CD4-positive, alpha-beta T cell treated with Interleukin-2 at 100 ng/mL for 4 hours (primary cell): ENCODE results near the gene SMOC1.

Source experiments
- DNase-seq: peaks from one replicate; pipeline ENCODE4 v3.0.0-alpha.2; 2020; ENCODE audit warnings: low spot score

Gene SMOC1

DNA sequence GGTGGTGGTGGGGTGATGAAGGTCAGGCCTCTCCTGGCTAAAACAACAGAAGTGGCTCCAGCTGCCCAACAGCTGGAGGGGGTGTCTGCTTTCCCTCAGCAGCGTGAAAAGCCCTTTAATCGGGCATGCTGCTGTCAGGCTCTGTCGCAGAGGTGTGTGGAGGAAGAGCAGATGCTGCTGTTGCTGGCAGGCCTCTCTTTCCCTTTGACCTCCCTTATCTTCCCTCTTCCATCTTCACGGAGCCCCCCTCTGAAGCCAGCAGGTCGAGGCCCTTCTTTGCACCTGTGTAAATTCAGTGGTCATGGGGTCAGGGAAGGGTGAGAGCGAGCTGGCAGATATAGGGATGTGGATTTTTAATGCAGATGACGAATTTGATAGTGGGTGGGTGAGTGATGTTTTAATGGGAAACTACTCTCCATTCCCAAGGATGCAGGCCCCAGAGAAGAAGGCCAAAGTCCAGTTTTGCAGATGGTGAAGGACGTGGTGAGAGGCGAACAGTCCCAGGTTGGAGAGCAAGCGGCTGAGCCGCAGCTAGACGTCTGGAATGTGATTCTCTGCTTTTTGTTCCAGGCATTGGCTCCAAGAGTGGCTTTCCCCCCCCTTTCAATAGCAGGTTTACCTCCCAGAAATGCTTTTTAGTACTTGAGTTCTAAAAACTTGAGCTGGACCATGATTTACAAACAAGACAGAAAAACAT lies 64.0 kb downstream of the SMOC1 start:
- no peak for DNase-seq

DNA sequence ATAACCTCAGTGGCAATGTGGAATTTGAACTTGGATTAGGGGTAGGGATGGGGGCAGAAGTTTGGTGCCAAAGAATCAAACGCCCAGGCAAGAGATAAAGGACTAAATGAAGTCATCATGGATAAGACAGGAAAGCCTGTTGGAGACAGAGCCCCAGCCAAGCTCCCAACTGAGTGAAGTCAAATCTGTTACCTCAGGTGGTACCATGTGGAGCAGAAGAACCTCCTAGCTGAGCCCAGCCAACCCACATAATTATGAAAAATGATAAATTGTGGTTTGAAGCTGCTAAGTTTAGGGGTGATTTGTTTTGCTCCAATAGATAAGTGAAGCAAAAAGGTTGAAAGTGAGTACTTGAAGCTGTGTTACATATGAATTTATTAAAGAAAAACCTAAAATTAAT lies 66.1 kb downstream of the SMOC1 start:
- no peak for DNase-seq

DNA sequence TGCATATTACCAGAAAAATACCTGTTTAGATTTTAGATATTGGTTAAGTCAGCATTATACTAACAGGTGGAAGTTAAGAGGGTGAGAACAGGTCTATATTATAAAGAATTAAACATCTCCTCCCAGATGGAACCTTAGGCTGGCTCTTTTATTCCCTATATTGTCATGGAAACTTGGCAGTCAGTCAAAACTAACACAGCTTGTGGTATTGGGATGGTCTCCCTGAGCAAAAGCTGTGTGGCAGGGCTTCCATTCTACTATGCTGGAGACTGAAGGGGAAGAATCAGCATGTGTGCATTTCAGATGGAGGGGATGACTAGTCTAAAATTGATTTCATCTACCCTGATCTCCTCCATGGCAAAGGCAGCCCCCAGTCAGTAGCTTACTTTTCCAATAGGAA lies 66.7 kb downstream of the SMOC1 start:
- DNase-seq: no peak

DNA sequence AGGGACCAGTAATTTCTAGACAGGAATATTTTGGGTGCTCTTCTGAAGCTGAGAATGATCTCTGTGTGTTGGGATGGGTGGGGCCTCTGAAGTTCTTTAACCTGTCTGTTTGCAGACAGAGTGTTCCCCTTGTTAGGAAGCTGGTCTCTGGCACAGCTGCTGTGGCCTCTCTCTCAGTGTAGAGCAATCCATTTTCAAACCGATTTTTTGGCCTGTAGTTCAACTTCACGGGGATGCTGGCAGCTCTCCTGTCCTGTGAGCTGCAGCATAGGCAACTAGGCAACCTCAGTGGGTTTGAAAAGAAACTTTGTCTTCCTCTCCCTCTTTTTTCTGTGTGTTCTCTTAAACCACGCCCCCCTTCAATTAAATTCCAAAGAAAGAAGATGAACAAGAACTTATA lies 69.1 kb downstream of the SMOC1 start:
- no peak for DNase-seq

DNA sequence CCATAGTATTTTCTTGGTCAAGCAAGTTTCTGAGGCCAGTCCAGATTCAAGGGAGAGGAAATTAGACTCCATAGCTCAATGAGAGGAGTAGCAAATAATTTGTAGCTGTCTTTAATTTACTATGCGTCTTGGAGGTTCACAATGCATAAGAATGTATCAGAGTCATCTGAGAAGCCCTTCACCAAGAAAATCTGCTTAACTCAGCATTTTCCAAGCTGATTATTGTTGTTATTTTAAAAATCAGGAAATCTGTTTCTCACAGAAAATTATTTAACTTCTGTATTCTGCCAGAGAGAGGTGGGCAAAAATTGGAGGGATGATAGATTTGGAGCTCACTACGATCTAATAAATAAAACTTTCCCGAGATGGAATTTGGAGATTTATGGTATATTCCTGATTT lies 72.0 kb downstream of the SMOC1 start:
- DNase-seq: no peak

DNA sequence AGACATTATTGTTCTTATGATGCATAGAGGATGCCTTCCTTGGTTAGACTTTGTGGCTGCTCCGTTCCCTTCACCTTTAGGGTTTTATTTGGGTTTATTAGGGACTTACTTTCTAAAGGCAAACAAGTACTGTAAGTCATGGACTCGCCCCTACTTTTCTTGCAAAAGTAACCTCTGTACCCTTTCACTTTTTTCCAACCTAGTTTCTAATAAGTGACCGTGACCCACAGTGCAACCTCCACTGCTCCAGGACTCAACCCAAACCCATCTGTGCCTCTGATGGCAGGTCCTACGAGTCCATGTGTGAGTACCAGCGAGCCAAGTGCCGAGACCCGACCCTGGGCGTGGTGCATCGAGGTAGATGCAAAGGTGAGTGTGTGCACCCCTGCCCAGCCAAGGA lies 72.7 kb downstream of the SMOC1 start:
- no peak for DNase-seq

DNA sequence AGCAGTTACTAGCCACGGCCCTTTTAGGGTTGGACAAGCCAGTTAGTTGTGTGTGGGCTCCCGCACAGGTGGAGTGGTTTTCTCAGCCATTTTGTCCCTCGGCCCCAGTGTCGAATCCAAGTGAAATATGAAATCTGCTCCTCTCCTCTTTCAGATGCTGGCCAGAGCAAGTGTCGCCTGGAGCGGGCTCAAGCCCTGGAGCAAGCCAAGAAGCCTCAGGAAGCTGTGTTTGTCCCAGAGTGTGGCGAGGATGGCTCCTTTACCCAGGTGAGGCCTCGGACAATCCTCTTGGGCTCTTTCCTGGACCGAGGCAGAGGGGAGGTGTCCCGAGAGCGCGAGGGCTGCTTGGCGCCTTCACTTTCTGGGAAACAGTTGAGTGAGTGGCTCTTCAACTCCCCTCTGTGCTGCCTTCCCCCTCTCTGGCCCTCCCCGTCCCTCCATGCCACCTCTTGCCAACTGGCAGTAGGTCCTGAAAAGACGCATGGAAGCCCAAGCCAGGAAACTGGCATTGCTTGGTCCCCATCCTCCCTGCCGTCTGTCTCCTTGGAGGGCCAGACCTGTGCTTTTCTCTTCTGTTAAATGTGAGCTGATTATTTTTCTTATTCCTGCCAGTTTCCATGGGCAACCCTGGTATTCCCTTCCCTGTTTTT lies 74.2 kb downstream of the SMOC1 start:
- DNase-seq: no peak

DNA sequence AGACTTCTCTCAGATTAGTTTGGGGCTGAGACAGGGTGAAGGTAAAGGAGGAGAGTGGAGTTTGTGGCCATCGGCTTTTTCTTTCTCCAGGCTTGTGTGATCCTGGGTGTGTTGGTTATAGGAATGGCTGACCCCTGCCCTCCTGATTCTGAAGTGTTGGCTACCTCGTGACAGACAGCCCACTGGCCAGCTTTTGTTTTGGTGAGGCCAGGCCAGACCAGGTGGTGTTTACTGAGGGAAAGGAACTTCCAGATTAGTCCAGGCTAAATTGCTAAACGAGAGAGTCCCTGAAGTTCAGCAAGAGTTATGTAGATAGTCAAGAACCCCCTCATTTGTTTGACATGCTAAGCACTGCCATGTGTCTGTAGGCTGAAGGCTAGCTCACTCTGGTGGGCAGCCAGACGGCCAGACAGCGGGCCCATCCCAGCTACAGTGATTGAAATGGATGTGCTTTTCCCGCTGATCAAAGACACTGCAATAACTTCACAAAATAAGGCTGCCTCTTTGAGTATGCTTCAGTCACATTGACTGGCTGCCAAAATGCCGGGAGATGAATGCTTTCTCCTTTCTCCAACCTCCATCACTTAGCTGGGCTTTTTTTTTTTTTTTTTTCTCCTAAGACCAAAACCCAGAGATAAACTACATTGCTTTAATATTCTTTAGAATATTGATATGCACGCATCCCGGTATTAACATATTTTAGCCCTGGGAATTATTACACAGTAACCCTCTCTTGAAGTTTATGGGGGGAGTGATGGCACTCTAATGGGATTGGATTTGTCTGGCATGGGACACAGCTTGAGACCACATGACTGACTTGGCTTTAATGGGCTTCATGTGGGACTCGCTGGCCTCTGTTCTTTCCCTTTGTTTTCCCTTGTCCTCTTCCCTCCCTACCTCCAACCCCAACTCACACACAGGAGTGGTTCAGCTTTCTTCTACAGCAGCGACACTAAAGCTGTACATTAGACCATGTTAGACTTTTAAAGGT lies 76.9 kb downstream of the SMOC1 start:
- no peak for DNase-seq

DNA sequence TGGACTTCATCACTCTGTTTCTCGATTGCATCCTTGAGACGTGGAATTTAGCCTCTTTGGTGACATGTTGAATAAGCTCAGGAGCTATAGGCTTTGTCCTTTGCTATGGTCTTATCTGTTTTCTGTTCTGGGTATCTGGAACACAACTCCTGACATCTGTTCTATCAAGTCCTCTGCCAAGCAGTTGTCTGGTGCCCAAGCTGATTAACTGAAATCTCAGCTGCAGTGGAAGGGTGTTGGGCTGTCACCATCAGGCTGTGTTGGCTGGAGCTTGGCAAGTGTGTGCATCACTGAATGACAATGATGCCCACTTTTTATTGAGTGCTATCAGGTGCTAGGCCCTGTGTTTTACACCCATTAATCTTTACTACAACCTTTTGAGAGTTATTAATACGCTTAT lies 77.8 kb downstream of the SMOC1 start:
- no peak for DNase-seq

DNA sequence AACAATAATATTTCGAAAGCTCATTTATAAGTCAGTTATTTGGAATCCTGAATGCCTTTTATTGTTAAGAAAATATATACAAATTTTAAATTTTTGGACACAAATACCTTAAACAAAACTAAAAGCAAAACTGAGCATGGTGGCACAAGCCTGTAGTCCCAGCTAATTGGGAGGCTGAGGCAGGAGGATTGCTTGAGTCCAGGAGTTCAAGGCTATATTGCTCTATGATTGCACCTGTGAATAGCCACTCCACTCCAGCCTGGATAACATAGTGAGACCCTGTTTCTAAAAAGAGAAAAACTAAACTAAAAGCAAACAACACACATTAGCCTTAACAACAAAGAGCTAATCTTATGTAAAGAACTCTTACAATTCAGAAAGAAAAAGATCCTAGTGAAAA lies 78.8 kb downstream of the SMOC1 start:
- DNase-seq: no peak

DNA sequence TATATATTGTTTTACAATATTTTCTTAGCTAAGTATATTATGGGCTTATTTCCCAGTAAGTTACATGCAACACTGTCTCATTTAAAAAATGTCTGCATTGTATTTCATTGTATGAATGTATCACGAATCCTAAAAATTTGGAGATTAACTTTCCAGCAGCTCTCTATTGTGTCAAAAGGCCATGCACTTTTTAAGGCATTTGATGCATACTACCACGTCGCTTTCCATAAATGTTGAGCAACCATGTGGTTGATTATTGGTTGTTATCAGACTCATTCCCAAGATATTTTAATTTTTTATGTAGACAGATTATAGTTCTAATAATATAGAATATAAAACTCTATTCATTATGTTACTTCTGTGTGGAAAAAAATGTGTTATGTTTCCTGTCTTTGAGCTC lies 79.9 kb downstream of the SMOC1 start:
- no peak for DNase-seq

DNA sequence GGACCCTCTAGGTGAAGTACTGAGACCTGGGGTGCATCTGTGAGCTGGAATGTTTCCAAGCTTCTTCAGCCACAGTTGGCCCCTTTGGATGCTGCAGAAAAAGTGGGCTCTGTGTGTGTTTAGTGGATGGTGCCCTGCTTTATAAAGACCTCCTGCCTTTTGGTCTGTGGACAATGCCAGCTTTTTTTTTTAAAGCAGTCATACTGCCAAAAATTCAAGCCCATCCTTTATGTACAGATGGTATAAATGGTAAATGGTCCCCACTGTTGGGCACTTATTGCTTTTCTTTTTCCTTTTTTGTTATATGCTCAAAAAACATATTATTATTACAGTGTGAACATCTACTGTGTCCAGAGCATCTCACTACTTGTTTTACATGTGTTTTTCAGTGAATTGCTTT lies 81.1 kb downstream of the SMOC1 start:
- DNase-seq: no peak

DNA sequence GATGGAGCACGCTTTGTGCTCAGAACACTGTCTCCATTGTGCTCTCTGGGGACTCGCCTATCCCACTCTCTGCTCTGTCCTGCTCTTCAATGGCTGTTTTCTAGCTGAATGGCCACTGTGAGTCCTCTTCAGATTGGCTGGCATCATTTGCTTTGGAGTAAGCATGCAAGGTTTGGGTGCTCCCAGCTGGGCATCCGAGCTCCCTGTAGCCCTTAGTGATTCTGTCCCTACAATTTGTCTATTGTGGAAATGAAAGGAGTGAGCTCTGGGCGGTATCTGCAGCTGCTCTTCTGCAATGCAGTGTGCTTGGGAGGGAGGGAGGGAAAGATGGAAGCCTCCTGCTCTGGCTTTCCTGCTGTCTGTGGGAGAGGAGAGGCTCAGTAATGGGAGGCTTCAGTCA lies 84.8 kb downstream of the SMOC1 start:
- no peak for DNase-seq

DNA sequence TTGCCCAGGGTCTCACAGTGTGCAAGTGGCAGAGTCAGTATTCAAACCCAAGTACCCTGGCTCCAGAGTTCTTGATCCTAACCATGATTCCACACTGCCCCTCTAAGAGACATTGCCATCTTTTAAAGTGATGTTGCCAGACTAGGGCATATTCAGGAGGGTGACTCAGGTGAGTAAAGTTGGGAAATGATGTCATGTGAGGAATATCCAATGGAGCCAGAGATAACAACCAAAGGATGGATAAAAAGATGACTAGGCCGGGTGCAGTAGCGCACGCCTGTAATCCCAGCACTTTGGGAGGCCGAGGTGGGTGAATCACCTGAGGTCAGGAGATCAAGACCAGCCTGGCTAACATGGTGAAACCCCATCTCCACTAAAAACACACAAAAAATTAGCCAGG lies 85.6 kb downstream of the SMOC1 start:
- DNase-seq: no peak

DNA sequence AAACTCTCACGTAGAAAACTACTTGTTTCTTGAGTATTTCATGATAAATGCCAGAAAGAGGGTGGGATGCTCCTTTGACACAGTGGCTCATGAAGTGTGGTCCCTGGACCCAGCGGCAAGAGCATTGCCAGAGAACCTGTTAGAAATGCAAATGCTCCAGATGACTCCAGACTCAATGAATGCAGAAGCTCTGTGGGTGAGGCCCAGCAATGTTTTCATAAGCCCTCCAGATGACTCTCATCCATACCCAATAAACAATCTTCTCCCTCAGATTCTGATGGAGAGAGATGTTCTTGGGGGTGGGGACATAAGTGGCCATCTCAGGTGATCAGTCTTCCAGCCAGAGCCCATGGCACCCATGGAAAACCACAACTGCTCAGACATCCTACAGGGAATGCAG lies 88.9 kb downstream of the SMOC1 start:
- DNase-seq: no peak

DNA sequence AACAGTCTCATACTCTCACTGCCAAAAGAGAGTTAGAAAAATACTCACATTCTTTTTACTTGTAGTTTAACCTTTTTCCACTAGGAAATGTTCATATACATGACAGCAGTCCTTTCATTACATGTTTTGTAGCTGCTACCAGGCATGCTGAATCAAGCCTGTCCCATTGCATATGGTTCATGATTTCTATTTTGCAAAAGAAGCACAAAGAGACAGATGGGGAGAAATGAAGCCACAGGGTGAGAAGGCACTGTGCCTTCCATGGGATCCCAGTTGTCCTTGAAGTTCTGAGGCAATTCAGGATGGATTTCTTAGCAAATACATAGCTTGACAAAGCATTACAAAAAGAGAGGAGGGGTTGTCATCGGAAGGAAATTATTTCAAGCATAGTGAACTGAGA lies 89.5 kb downstream of the SMOC1 start:
- no peak for DNase-seq

DNA sequence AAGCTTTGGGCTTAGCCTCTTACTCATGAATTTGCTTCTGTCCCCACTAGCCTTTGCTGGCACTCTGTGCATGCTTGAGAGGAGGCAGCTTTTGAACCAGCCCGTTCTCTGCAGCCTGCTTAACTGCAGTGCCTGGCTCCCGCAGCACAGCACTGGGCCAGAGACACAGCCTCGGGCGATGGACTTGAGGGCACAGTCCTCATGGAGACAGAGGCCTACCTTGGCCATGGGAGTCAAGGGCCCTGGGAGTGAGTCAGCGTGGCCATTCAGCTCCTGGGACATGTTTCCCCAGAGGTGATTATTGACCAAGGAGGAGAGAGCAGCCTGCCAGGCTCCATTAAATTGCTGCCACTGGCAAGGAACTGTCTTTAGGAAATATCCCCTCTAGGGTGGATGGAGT lies 93.5 kb downstream of the SMOC1 start:
- DNase-seq: no peak

DNA sequence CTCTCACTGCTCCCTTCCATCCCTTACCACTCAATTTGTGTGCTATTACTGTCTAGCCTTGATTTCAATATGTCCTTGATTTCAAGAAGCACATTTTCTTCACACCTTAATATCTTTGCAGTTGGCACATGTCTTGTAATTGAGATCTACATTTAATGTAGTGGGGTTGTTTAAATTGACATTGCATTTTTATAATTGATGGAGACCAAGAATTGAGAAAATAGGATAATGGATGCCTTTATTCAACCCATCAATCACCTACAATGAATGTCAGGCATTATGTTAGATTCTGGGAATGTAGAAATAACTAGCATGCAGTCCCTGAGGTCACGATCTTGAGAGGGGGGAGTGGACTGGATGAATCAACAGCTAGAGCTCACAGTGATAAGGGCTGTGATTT lies 94.6 kb downstream of the SMOC1 start:
- DNase-seq: no peak

DNA sequence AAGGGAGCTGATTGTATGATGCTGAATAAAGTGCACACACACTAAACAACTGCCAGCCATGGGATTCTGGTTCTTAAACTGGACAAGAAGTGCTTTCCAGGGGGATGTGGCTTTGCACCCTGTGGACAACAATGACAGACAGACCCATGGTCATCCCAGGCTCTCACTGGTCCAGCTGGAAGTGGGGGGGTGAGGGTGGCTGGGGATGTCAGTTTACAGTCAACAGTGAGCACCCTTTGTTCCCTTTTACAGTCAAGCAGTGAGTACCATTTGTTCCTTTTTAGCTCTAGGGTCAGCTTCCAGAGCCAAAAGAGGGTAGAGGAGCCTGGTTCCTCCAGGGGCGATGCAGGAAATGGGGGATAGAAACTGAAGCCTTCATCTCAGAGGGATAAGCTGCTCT lies 100.7 kb downstream of the SMOC1 start:
- no peak for DNase-seq

DNA sequence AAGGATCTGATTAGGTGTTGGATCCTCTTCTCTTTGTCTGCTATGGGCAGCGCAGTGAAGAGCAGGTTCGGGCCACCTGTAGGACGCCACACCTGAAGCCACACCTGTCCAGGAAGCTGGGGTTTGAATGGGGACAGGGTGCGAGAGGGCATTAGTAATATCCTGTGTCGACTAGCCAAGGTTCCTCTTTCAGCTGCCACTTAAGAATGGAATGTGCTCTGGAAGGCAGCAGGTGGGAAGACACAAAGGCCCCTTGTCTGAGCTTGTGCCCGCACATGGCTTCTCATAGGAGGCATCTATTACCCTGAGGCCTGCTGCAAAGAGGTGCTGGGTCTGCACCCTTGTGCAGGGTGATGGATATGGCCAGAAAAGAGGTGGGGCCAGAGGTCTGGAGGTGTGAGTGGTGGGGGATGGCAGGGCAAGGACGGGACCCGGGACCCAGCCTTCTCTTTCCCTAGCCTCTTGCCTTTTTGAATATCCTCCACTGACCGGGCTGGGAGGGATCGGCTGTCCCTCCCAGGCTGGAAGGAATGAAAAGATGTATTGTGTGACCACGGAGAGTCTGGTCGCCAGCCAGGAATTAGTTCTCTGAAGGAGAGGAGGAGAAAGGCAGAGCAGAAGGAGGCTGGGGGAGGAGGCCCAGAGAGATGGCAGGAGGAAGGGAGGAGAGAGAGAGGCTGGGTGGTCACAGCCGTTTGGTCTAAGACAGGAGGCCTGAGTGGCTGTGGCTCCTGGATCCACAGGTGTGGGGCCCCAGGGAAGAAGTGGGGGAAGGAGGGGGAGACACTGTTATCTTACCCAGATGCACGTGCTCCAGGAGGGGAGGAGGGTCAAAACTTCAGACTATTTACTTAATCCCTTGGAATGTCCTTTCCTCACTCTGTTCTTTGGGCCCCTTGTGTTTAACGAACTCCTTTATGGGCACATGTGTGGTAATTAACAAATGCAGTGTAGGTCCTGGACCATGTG lies 101.5 kb downstream of the SMOC1 start:
- DNase-seq: no peak

DNA sequence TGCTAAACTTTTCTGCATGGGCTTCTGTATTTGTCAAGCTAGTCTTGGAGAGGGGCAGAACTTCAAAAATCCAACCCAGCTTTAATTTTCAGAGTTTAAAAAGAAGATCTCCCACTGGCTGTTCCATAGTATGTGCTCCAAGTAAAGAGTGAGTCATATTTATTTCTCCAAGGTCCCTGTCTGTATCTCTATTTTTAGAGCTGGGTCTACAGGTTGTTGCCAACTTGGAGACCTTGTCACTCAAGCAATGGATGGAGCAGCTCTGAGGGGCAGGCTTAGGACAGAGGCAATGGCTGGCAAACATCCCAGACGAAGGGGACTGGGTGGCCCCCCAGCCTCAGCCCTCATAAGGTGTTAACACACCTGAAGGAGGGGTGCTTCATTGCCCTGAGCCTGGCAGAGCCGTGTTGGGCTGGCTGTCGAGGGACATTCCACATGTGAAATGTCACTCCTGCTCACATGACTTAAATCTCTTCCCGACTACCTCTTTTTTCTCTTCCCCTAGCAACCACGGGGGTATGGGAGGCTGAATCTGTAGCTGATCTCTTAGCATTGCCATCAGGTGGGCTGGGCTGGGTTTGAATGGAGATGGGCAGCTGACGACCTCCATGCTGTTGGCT lies 103.1 kb downstream of the SMOC1 start:
- DNase-seq: no peak
